ENCODE measurements around the gene CHST3.

Gene CHST3

GRCh38 chr10:71969929-71970328 is 5.7 kb downstream of the CHST3 start:
- Histone ChIP-seq H3K79me2 (ENCODE audit: low read length) (no peaks in the 10 kb centered on the region), H3K4me3 (ENCODE audit: low read length) (no peak overlapping the region), H3K27ac (ENCODE audit: low read length) (no peak overlapping the region), H2AFZ (ENCODE audit: low read depth, low read length) (no peak overlapping the region), H3K36me3 (replicated peaks; ENCODE audit: low read depth, low read length) (no peaks in the 10 kb centered on the region), H3K4me2 (ENCODE audit: low read length) (no peak overlapping the region), H3K27me3 (ENCODE audit: low read depth, low read length) (peaks cover 14% of the 10 kb centered on the region; the same call in 1 of the 2 replicates), H3K4me1 (ENCODE audit: low read length) (peaks cover 19% of the 10 kb centered on the region), H4K20me1 (ENCODE audit: insufficient read depth, low read length) (no peaks in the 10 kb centered on the region), H3K9me3 (ENCODE audit: insufficient read depth, low read length) (no peaks in the 10 kb centered on the region), H3K9ac (ENCODE audit: low read length) (no peak overlapping the region)
- TF ChIP-seq EZH2phosphoT487 (IDR thresholded peaks at IDR 0.05; ENCODE audit: low read depth): no peak
- no peak for TF ChIP-seq CTCF (IDR thresholded peaks at IDR 0.05; ENCODE audit: low read depth, low read length)

GRCh38 chr10:71970331-71970730 is 6.1 kb downstream of the CHST3 start:
- TF ChIP-seq EZH2phosphoT487 (IDR thresholded peaks at IDR 0.05; ENCODE audit: low read depth) (no peak), CTCF (IDR thresholded peaks at IDR 0.05; ENCODE audit: low read depth, low read length) (no peak)
- H3K79me2 ChIP-seq (ENCODE audit: low read length): no peaks in the 10 kb centered on the region
- no peak overlapping the region for H3K27ac ChIP-seq (ENCODE audit: low read length)
- H3K4me3 ChIP-seq (ENCODE audit: low read length): no peak overlapping the region
- H3K36me3 ChIP-seq (replicated peaks; ENCODE audit: low read depth, low read length): no peaks in the 10 kb centered on the region
- H3K27me3 ChIP-seq (ENCODE audit: low read depth, low read length): peaks cover 14% of the 10 kb centered on the region; the same call in 1 of the 2 replicates
- H3K9ac ChIP-seq (ENCODE audit: low read length): no peak overlapping the region
- no peak overlapping the region for H3K4me2 ChIP-seq (ENCODE audit: low read length)
- no peaks in the 10 kb centered on the region for H4K20me1 ChIP-seq (ENCODE audit: insufficient read depth, low read length)
- no peak overlapping the region for H2AFZ ChIP-seq (ENCODE audit: low read depth, low read length)
- peaks cover 23% of the 10 kb centered on the region for H3K4me1 ChIP-seq (ENCODE audit: low read length)
- no peaks in the 10 kb centered on the region for H3K9me3 ChIP-seq (ENCODE audit: insufficient read depth, low read length)

- H3K4me3 ChIP-seq (ENCODE audit: low read length): no peak overlapping the region
- no peaks in the 10 kb centered on the region for H3K36me3 ChIP-seq (replicated peaks; ENCODE audit: low read depth, low read length)
- H3K79me2 ChIP-seq (ENCODE audit: low read length): no peaks in the 10 kb centered on the region
- no peak overlapping the region for H3K9ac ChIP-seq (ENCODE audit: low read length)
- peaks cover 14% of the 10 kb centered on the region; the same call in 1 of the 2 replicates for H3K27me3 ChIP-seq (ENCODE audit: low read depth, low read length)
- no peaks in the 10 kb centered on the region for H3K9me3 ChIP-seq (ENCODE audit: insufficient read depth, low read length)
- H3K4me2 ChIP-seq (ENCODE audit: low read length): no peak overlapping the region
- peaks cover 23% of the 10 kb centered on the region for H3K4me1 ChIP-seq (ENCODE audit: low read length)
- no peak overlapping the region for H3K27ac ChIP-seq (ENCODE audit: low read length)
- no peaks in the 10 kb centered on the region for H4K20me1 ChIP-seq (ENCODE audit: insufficient read depth, low read length)
- no peak overlapping the region for H2AFZ ChIP-seq (ENCODE audit: low read depth, low read length)
- TF ChIP-seq EZH2phosphoT487 (IDR thresholded peaks at IDR 0.05; ENCODE audit: low read depth) (no peak), CTCF (IDR thresholded peaks at IDR 0.05; ENCODE audit: low read depth, low read length) (no peak)
Measured at GRCh38 chr10:71970869-71971268, 6.7 kb downstream of the CHST3 start.

GRCh38 chr10:71971311-71971731 is 7.1 kb downstream of the CHST3 start:
- Histone ChIP-seq H3K9me3 (ENCODE audit: insufficient read depth, low read length) (no peaks in the 10 kb centered on the region), H3K4me2 (ENCODE audit: low read length) (no peak overlapping the region), H3K27ac (ENCODE audit: low read length) (no peak overlapping the region), H3K79me2 (ENCODE audit: low read length) (no peaks in the 10 kb centered on the region), H3K36me3 (replicated peaks; ENCODE audit: low read depth, low read length) (no peaks in the 10 kb centered on the region), H3K4me3 (ENCODE audit: low read length) (no peak overlapping the region), H2AFZ (ENCODE audit: low read depth, low read length) (no peak overlapping the region), H3K4me1 (ENCODE audit: low read length) (peaks cover 23% of the 10 kb centered on the region), H3K27me3 (ENCODE audit: low read depth, low read length) (peaks cover 14% of the 10 kb centered on the region; the same call in 1 of the 2 replicates), H4K20me1 (ENCODE audit: insufficient read depth, low read length) (no peaks in the 10 kb centered on the region), H3K9ac (ENCODE audit: low read length) (no peak overlapping the region)
- TF ChIP-seq CTCF (IDR thresholded peaks at IDR 0.05; ENCODE audit: low read depth, low read length): no peak
- no peak for TF ChIP-seq EZH2phosphoT487 (IDR thresholded peaks at IDR 0.05; ENCODE audit: low read depth)

Data from OCI-LY3 (cell line).